GM08714 (cell line): ENCODE data around the gene KAZN.
"Not testable (repeated sequence)": the region's sequence is repeated elsewhere in the genome, so short reads cannot be mapped to it uniquely, and the experiment has no call there.

ENCODE experiments used
- H3K4me3 ChIP-seq: fragments of 200-500 bp; sonication (Bioruptor generic); 2 replicates; pipeline ENCODE4 v1.5.1; 2014; ENCODE audit warnings: mild to moderate bottlenecking, low read length, inconsistent platforms
- ZNF274 ChIP-seq: IDR thresholded peaks from 2 replicates; pipeline ENCODE4 v1.6.1; 2012; ENCODE audit warnings: mild to moderate bottlenecking, low read depth, low read length

The KAZN gene

GRCh38 chr1:15120251-15120945, 521.9 kb downstream of the KAZN start:
- no peak overlapping the region for H3K4me3 ChIP-seq
- TF ChIP-seq ZNF274: no peak

GRCh38 chr1:15122331-15122730, 523.8 kb downstream of the KAZN start:
- H3K4me3 ChIP-seq: no peak overlapping the region
- no peak for TF ChIP-seq ZNF274

GRCh38 chr1:15123270-15123669, 524.8 kb downstream of the KAZN start:
- no peak overlapping the region for H3K4me3 ChIP-seq
- no peak for TF ChIP-seq ZNF274

- H3K4me3 ChIP-seq: no peak overlapping the region
- no peak for TF ChIP-seq ZNF274
Observed at GRCh38 chr1:15123925-15124324, 525.4 kb downstream of the KAZN start.

- no peak overlapping the region for H3K4me3 ChIP-seq
- TF ChIP-seq ZNF274: no peak
Observed at GRCh38 chr1:15124362-15125100, 526.0 kb downstream of the KAZN start.

- no peak for TF ChIP-seq ZNF274
- H3K4me3 ChIP-seq: no peak overlapping the region
Observed at GRCh38 chr1:15125101-15125745, 526.7 kb downstream of the KAZN start.

- no peak for TF ChIP-seq ZNF274
- H3K4me3 ChIP-seq: no peak overlapping the region
Observed at GRCh38 chr1:15128077-15128476, 529.6 kb downstream of the KAZN start.

DNA sequence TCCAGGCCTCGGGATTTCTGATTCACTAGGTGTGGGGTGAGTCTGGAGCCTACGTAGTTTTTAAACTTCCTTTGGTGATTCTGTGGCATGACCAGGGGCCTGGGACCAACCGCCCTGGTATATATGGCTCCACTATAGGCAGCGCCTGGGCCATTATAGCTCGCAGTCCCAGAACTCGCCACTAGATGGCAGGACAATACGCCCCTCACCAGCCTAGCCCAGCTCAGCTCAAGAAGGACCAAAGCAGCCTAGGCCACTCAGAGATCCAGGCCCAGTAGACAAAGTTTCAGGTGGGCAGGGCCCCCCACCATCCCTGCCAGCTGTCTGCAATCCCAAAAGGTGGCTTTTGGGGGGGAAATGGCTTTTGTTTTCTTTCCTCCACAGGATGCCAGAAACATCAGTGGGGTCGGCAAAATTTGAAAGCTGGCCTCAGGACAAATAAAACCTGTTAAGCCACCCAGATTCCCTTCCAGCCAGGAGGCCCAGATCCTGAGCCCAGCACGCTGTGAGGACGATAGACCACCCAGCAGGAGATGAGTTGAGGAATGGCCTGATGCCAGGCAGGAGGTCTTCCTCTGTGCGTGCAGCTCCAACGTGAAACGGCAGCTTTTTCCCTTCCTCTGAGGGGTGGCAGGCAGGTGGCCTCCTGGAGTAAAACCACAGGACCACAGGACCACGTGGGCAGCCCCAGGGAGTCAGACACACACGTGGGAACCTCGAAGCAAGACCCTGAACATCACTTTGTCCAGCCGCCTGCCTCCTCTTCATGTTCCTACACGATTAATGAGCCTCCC, 530.2 kb downstream of the KAZN start:
- TF ChIP-seq ZNF274: no peak
- no peak overlapping the region for H3K4me3 ChIP-seq

GRCh38 chr1:15129944-15130343, 531.5 kb downstream of the KAZN start:
- no peak for TF ChIP-seq ZNF274
- no peak overlapping the region for H3K4me3 ChIP-seq

DNA sequence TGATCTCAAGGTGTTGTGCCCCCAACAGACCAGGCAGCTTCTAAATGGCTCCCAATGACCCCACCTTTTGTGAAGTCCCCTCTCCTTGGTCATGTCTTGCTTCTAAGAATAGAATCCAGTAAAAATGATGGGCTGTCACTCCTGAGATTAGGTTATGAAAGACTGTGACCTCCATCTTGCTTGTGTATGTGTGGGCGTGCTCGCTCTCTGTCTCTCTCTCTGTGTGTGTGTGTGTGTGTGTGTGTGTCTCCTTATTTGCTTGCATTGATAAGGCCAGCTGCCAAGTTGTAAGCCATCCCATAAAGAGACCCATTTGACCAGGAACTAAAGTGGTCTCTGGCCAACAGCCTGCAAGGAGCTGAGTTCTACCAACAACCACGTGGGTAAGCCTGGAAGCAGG, 532.1 kb downstream of the KAZN start:
- TF ChIP-seq ZNF274: no peak
- H3K4me3 ChIP-seq: no peak overlapping the region

- no peak overlapping the region for H3K4me3 ChIP-seq
- no peak for TF ChIP-seq ZNF274
Observed at GRCh38 chr1:15132965-15133364, 534.5 kb downstream of the KAZN start.

- H3K4me3 ChIP-seq: no peak overlapping the region
- TF ChIP-seq ZNF274: no peak
Observed at GRCh38 chr1:15134285-15134684, 535.8 kb downstream of the KAZN start.

- not testable (repeated sequence) for H3K4me3 ChIP-seq
Observed at GRCh38 chr1:15135604-15136003, 537.1 kb downstream of the KAZN start.

DNA sequence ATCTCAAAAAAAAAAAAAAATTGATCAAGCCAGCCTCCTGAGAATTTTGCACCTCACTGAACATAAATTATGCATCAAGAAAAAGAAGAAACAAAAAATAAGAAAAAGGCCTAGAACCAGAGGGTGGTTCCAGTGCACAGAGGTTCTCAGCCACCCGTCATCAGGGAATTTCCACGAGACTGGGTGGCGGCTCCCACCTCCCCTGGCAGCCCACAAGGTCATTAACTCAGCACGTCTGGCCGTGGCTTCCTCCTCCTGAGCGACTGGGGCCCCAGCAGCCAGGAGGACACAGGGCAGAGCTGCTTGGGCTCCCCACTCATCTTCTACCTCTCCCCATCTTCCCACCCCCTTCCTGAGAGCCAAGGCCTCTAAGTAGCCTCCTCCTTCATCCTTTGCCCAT, 539.3 kb downstream of the KAZN start:
- H3K4me3 ChIP-seq: no peak overlapping the region
- TF ChIP-seq ZNF274: no peak

DNA sequence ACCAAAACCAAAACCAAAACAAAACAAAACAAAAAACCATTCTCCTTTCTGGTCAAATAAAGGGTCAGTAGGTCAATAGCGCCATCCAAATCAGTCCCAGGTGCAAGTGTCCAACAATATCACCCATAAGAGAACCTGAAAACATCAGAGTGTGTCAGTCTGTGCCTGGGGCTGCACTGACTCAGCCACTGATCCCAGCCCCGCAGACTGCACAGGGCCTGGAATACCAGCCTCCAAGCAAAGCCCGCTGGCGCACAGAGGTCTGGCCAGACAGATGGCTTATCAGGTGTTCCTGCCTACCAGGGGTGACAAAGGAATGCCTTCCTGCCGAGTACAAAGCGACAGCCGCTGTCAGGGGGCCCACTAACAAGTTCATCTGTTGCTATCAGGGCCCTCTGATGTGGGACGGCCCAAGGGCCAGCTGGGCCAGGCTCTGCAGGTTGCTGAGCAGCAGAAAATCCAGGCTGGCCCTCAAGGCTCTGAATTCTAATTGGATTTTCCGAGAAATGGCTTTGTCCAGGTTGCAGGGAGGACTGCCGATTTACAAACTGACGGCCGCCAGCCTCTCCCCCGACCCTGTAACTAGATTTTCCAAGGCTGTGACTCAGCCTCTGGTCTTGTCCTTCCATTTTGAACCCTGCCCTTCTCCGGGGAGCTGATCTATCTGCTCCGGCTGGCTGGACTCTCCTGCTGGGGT, 541.3 kb downstream of the KAZN start:
- TF ChIP-seq ZNF274: no peak
- no peak overlapping the region for H3K4me3 ChIP-seq
